Measurements from ENCODE around the gene KLHL17.

GRCh38 chr1:980602-981395, 20.4 kb downstream of the KLHL17 start:
- TF ChIP-seq CTCF (IDR thresholded peaks at IDR 0.05): no peak
- no peak for TF ChIP-seq POLR2AphosphoS5 (IDR thresholded peaks at IDR 0.05; ENCODE audit: low read depth, low read length)
- TF ChIP-seq SIN3A (IDR thresholded peaks at IDR 0.05; ENCODE audit: borderline replicate concordance, insufficient read depth, low read depth, low read length): no peak
- no peak for TF ChIP-seq REST (IDR thresholded peaks at IDR 0.05; ENCODE audit: insufficient read depth in 1 of 2, low read depth in 2 of 2, low read length in 1 of 2)
- no peak for TF ChIP-seq TCF7L2 (IDR thresholded peaks at IDR 0.05; ENCODE audit: low read depth, low read length)
